ENCODE data around the gene REPS1.
"Not testable (repeated sequence)": the region's sequence is repeated elsewhere in the genome, so short reads cannot be mapped to it uniquely, and the experiment has no call there.

REPS1 gene

DNA sequence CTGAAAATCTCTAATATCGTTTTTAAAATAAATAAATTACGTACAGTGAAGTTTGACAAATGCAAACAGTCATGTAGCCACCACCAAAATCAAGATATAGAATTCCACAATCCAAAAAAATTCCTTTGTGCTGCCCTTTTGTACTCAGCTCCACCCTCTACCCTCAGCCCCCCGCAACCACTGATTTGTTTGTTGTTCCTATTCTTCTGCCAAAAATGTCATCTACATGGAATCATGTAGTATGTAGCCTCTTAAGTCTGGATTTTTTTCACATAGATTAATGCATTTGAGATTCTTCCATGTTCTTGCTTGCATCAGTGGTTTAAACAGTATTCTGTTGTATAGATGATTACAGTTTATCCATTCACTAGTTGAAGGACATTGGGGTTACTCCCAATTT is 8.5 kb upstream of the REPS1 start:
- Histone ChIP-seq H3K4me2 (ENCODE audit: low read depth, low read length, poor library complexity, severe bottlenecking) (no peak overlapping the region), H3K36me3 (ENCODE audit: insufficient read depth, low read length) (no peaks in the 10 kb centered on the region), H3K9ac (ENCODE audit: low read depth, low read length, poor library complexity, severe bottlenecking) (no peak overlapping the region), H3K4me3 (ENCODE audit: low read length, poor library complexity, severe bottlenecking) (no peak overlapping the region), H2AFZ (ENCODE audit: low read length) (no peak overlapping the region), H4K20me1 (ENCODE audit: insufficient read depth, low read length, poor library complexity, severe bottlenecking) (no peaks in the 10 kb centered on the region), H3K79me2 (ENCODE audit: insufficient read depth, low read length) (no peaks in the 10 kb centered on the region), H3K27me3 (ENCODE audit: insufficient read depth, low read length, poor library complexity, severe bottlenecking) (no peaks in the 10 kb centered on the region), H3K4me1 (ENCODE audit: insufficient read depth, low read length, poor library complexity, severe bottlenecking) (no peaks in the 10 kb centered on the region), H3K9me2 (replicated peaks; ENCODE audit: low read depth, low read length) (no peaks in the 10 kb centered on the region), H3K9me3 (ENCODE audit: insufficient read depth, low read depth, low read length) (no peaks in the 10 kb centered on the region), H3F3A (ENCODE audit: low read depth) (no peaks in the 10 kb centered on the region)
- TF ChIP-seq CTCF (conservative IDR thresholded peaks at IDR 0.05; ENCODE audit: low read length) (no peak), EZH2phosphoT487 (IDR thresholded peaks at IDR 0.05; ENCODE audit: borderline replicate concordance) (no peak)

- not testable (repeated sequence) for H3K36me3 ChIP-seq (ENCODE audit: insufficient read depth, low read length); H3K9ac ChIP-seq (ENCODE audit: low read depth, low read length, poor library complexity, severe bottlenecking); H3K27me3 ChIP-seq (ENCODE audit: insufficient read depth, low read length, poor library complexity, severe bottlenecking); H3K9me3 ChIP-seq (ENCODE audit: insufficient read depth, low read depth, low read length); H3F3A ChIP-seq (ENCODE audit: low read depth); H3K4me1 ChIP-seq (ENCODE audit: insufficient read depth, low read length, poor library complexity, severe bottlenecking); H3K4me3 ChIP-seq (ENCODE audit: low read length, poor library complexity, severe bottlenecking); H2AFZ ChIP-seq (ENCODE audit: low read length); H4K20me1 ChIP-seq (ENCODE audit: insufficient read depth, low read length, poor library complexity, severe bottlenecking); H3K9me2 ChIP-seq (replicated peaks; ENCODE audit: low read depth, low read length); H3K4me2 ChIP-seq (ENCODE audit: low read depth, low read length, poor library complexity, severe bottlenecking); H3K79me2 ChIP-seq (ENCODE audit: insufficient read depth, low read length)
These were observed 5.4 kb upstream of the REPS1 start for GRCh38 chr6:138993410-138993809.

DNA sequence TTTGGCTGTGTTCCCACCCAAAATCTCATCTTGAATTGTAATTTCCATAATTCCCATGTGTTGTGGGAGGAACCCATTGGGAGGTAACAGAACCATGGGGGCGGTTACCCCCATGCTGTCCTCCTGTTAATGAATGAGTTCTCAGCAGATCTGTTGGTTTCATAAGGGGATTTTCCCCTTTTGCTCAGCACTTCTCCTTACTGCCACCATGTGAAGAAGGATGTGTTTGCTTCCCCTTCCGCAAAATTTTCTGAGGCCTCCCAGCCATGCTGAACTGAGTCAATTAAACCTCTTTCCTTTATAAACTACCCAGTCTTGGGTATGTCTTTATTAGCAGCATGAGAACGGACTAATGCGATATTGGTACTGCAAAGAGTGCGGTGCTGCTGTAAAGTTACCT is 4.9 kb upstream of the REPS1 start:
- H3K9ac ChIP-seq (ENCODE audit: low read depth, low read length, poor library complexity, severe bottlenecking); H3F3A ChIP-seq (ENCODE audit: low read depth); H4K20me1 ChIP-seq (ENCODE audit: insufficient read depth, low read length, poor library complexity, severe bottlenecking); H3K4me2 ChIP-seq (ENCODE audit: low read depth, low read length, poor library complexity, severe bottlenecking); H3K9me3 ChIP-seq (ENCODE audit: insufficient read depth, low read depth, low read length); H3K9me2 ChIP-seq (replicated peaks; ENCODE audit: low read depth, low read length); H3K4me1 ChIP-seq (ENCODE audit: insufficient read depth, low read length, poor library complexity, severe bottlenecking); H3K27me3 ChIP-seq (ENCODE audit: insufficient read depth, low read length, poor library complexity, severe bottlenecking); H2AFZ ChIP-seq (ENCODE audit: low read length); H3K4me3 ChIP-seq (ENCODE audit: low read length, poor library complexity, severe bottlenecking); H3K79me2 ChIP-seq (ENCODE audit: insufficient read depth, low read length); H3K36me3 ChIP-seq (ENCODE audit: insufficient read depth, low read length): not testable (repeated sequence)

GRCh38 chr6:138991206-138991605 is 3.2 kb upstream of the REPS1 start:
- Histone ChIP-seq H3K4me2 (ENCODE audit: low read depth, low read length, poor library complexity, severe bottlenecking) (no peak overlapping the region), H3K4me1 (ENCODE audit: insufficient read depth, low read length, poor library complexity, severe bottlenecking) (peaks cover 10% of the 10 kb centered on the region), H3K79me2 (ENCODE audit: insufficient read depth, low read length) (peaks cover 14% of the 10 kb centered on the region), H3K9me3 (ENCODE audit: insufficient read depth, low read depth, low read length) (no peaks in the 10 kb centered on the region), H3F3A (ENCODE audit: low read depth) (no peaks in the 10 kb centered on the region), H4K20me1 (ENCODE audit: insufficient read depth, low read length, poor library complexity, severe bottlenecking) (peaks cover 13% of the 10 kb centered on the region), H3K9ac (ENCODE audit: low read depth, low read length, poor library complexity, severe bottlenecking) (no peak overlapping the region), H3K27me3 (ENCODE audit: insufficient read depth, low read length, poor library complexity, severe bottlenecking) (no peaks in the 10 kb centered on the region), H3K9me2 (replicated peaks; ENCODE audit: low read depth, low read length) (no peaks in the 10 kb centered on the region), H3K36me3 (ENCODE audit: insufficient read depth, low read length) (no peaks in the 10 kb centered on the region), H3K4me3 (ENCODE audit: low read length, poor library complexity, severe bottlenecking) (no peak overlapping the region), H2AFZ (ENCODE audit: low read length) (no peak overlapping the region)
- TF ChIP-seq CTCF (conservative IDR thresholded peaks at IDR 0.05; ENCODE audit: low read length) = no peak
- TF ChIP-seq EZH2phosphoT487 (IDR thresholded peaks at IDR 0.05; ENCODE audit: borderline replicate concordance) = no peak

Measured in Loucy (cell line).